GM19193 (cell line): ENCODE measurements around the gene DLG2.

Experiments
- POLR2A ChIP-seq: IDR thresholded peaks from 4 replicates; pipeline ENCODE4 v1.6.1; 2011; ENCODE audit not compliant: insufficient read depth, insufficient read length; ENCODE audit errors: extremely low read depth

Gene DLG2

DNA sequence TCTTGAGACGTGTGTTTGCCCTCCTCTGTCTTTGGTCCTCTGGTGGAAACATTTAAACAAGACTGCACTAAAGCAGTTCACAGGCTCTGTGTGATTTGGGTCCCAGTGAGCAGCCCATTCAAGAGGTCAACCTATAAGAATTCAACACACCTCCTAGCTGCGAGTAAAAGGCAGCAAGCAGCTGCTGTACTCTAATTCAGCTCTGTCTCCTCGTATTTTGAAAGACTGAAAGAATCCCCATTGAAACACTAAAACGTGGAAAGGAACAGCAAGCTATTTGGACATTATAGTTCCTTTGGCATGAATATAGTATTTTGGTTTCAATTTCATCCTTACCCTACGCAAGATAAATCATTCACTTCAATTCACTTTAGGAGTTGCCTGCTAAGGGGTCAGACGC, 1046.7 kb downstream of the DLG2 start:
- no peak for TF ChIP-seq POLR2A

DNA sequence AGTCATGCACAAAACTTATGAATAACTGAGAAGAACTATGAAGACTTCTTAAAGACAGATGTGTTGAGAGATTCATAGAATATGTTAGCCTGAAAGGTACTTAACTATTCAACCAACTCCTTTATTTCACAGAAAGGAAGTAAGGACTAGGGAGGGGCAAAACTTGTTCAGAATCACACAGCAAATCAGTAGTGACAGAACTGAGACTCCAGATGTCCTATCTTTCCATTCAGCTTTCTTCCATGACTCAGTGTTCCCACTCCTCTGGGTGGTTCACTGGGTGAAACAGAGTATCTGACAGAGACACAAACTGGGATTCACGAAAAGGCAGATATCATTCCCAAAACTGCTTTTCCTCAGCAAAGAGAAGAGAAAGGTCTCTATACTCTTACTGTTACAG, 1053.3 kb downstream of the DLG2 start:
- no peak for TF ChIP-seq POLR2A

DNA sequence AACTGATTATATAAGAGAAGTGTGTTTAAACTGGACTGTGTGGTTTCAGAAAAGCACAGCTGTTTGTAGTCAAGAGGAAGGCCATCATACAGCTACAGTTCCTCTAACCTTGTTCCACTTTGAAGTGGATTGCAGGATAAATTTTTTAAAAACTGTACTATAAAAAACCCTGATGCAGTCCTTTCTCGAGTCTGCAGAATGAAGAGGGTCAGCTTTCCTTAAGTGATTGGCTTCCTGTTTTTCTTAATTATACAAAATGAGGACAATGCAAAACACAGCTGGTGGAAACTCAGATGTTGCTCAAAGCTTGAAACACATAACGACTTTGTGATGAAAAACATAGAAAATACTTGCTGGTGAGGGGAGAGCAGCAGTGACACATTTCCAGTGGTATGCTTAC, 1060.5 kb downstream of the DLG2 start:
- TF ChIP-seq POLR2A = no peak

GRCh38 chr11:84564867-84565184, 1062.3 kb downstream of the DLG2 start:
- no peak for TF ChIP-seq POLR2A

GRCh38 chr11:84564180-84564866, 1062.8 kb downstream of the DLG2 start:
- no peak for TF ChIP-seq POLR2A

- no peak for TF ChIP-seq POLR2A
Observed at GRCh38 chr11:84563356-84563755, 1063.8 kb downstream of the DLG2 start.

- no peak for TF ChIP-seq POLR2A
Observed at GRCh38 chr11:84560206-84560605, 1066.9 kb downstream of the DLG2 start.

DNA sequence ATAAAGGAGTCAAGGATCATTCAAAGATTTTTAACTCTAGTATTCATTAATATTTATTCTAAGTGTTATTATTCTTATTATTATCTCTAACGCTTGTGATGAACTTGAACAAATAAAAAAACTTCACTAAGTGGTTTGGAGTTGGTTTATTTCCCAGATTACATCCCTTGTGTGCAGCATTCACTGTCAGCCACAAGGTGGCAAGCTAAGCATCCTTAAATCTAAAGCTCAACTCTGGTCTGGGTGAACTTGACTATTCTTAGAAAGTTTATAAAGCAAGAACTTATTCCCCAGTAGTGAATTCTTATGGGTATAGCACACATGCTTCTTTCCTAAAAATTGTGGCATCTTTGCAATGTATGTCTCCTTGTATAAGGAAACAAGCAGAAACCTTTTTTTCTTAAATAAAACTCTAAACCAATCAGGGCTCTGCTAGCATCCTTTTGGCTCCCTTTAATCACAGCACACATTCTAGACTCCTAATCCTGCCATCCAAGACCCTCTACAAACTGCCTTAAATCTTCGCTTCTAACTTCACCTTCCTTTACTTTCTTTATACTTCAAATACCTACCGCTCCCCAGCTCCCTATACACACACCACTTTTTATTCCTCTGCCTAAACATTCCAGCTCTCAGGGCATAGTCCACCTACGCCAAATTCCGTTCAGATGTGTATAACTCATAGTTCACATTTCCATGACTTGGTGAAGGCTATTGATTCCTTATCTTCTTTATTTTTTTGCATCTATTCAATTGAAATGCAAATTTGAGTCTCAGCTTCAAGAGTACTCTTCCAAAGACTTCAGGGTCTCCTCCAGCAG, 1068.8 kb downstream of the DLG2 start:
- TF ChIP-seq POLR2A = no peak

DNA sequence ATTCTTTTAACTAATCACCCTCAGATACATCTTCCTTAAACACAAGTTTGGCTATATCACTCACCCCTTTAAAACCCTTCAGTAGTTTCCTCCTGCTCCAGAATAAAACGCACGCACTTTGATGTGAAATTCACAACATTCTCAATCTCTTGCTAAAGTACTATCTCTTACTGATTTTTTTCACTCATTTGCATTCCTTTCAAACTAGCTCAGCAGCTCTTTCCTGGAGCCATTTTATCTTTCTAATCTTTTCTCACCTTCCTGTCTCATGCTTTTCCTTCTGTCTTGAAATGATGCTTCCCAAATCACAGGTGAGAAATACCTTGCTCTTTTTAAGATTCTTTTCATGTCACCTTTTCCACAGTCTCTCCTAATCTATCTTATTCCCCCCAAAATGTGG, 1074.4 kb downstream of the DLG2 start:
- no peak for TF ChIP-seq POLR2A

GRCh38 chr11:84549217-84549616, 1077.9 kb downstream of the DLG2 start:
- no peak for TF ChIP-seq POLR2A

DNA sequence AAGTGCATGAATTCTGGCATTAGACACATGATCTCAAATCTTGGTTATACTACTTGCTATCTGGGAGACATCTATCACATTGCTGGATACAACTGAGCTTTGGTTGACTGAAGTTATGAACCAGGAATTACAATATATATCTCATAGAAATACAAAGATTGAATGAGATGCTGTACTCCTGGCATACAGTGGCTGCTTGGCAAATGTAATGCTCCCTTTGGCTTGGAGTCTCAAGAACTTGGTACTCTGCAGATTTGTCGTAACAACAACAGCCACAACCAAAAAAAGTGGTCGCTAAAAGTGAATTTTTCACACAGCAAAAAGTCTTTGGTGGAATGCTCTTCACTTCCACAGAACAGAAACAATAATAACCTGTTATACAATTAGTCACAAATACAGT, 1082.6 kb downstream of the DLG2 start:
- TF ChIP-seq POLR2A = no peak

GRCh38 chr11:84543367-84544159, 1083.6 kb downstream of the DLG2 start:
- TF ChIP-seq POLR2A = no peak

DNA sequence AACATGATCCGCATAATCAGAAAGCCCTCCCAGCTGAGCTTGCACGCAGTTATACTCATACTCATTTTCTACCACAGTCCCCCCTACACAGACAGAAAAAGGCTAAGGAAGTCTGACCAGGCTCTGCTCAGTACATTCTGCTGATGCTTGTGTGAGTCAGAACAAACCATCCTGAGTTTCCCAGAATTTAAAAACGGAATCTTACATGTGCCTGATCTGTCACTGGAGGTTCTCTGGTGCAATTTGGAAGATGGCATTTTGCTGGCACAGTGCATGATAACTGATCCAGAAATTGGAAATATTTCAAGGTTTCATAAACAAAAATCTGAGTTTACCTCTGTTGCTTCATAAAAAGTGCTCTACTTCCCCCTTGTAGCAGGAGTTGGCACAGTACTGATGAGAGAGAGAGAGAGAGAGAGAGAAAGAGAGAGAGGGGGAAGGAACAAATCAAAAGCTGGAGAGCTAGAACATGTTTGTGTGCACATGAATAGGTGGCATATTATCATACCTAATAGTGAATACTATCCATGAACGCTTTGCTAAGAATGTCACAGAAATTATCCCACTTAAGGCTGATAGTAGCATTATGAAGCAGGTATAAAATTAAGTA, 1085.3 kb downstream of the DLG2 start:
- no peak for TF ChIP-seq POLR2A

- TF ChIP-seq POLR2A = no peak
Observed at GRCh38 chr11:84536456-84536855, 1090.7 kb downstream of the DLG2 start.

DNA sequence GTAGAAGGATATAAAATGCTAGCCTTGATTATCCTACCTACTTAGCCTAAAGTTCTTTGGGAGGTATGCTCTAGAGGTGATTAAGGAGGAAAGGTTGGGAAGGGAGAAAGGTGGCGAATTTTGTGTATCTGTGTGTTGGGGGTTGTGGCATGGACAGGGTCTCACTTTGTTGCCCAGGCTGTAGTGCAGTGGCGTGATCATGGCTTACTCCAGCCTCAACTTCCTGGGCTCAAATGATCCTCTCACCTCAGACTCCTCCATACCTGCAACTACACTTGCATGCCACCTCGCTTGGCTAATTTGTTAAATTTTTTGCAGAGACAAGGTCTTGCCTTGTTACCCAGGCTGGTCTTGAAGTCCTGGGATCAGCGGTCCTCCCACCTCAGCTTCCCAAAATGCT, 1094.8 kb downstream of the DLG2 start:
- no peak for TF ChIP-seq POLR2A

DNA sequence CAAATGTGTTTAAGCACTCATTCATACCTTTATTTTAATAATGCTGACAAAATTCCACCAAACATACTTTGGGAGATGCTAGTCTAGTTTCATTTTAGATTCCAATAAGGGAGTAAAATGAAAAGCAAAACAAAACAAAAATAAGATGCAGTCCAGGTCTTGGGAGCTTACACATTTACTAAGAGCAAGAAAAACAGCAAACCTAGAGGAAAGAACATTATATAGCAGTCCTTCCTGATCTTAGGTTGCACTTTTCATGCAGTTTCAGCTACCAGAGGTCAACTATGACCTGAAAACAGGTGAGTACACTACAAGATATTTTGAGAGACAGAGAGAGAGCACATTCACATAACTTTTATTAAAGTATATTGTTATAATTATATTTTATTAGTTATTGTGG, 1100.9 kb downstream of the DLG2 start:
- no peak for TF ChIP-seq POLR2A

GRCh38 chr11:84524422-84525051, 1102.6 kb downstream of the DLG2 start:
- TF ChIP-seq POLR2A = no peak
